Measurements from ENCODE around the gene BTBD9. TPM values are rescaled to one million over a fixed set of nuclear protein-coding genes. Genes with fewer than 3 reads are reported as not detected.

Gene BTBD9
- total RNA-seq, 4 donors from 2014 or later, result 15.4 to 50.0 (median 21.9) TPM

DNA sequence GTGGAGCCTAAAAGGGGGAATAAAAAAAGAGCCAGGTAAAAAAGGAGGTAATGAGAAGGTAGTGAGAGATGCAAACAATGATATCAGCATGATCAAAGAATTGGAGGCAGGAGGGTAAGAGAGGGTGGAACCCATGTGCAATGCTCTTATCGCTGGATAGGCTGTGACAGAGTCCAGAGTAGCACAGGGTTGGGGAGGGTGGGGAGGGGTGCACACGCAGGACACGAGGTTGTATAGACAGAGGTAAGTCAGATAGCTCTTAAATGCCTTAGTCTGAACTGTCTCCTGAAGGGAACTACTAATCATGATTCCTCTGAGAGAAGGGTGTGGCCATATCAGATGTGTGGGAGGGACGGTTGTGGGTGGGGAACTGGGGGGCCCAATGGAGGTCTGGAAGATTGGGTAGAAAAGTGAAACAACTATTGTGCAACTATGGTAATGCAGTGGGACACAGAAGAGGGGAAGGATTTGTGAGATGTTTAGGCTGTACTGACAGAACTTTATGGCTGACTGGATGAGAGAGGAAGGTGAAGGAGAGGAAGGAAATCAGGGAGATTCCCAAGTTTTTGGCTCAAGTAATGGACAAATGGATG is 354.8 kb downstream of the BTBD9 start:
- H3K36me3 ChIP-seq, result no peaks in the 10 kb centered on the region
- 83% methylated on average over 4 of the region's 4 CpGs for WGBS
- H3K4me3 ChIP-seq, result no peak overlapping the region
- no peaks in the 10 kb centered on the region for H3K9me3 ChIP-seq
- DNase-seq (ENCODE audit: low spot score in 2 of 2), result no peak
- H3K27ac ChIP-seq, result no peak overlapping the region
- no peaks in the 10 kb centered on the region for H3K4me1 ChIP-seq
- H3K27me3 ChIP-seq, result no peaks in the 10 kb centered on the region
- TF ChIP-seq, protein P1, sequence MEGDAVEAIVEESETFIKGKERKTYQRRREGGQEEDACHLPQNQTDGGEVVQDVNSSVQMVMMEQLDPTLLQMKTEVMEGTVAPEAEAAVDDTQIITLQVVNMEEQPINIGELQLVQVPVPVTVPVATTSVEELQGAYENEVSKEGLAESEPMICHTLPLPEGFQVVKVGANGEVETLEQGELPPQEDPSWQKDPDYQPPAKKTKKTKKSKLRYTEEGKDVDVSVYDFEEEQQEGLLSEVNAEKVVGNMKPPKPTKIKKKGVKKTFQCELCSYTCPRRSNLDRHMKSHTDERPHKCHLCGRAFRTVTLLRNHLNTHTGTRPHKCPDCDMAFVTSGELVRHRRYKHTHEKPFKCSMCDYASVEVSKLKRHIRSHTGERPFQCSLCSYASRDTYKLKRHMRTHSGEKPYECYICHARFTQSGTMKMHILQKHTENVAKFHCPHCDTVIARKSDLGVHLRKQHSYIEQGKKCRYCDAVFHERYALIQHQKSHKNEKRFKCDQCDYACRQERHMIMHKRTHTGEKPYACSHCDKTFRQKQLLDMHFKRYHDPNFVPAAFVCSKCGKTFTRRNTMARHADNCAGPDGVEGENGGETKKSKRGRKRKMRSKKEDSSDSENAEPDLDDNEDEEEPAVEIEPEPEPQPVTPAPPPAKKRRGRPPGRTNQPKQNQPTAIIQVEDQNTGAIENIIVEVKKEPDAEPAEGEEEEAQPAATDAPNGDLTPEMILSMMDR (IDR thresholded peaks at IDR 0.05), result no peak
- TF ChIP-seq EP300 (IDR thresholded peaks at IDR 0.05) (no peak), POLR2AphosphoS5 (IDR thresholded peaks at IDR 0.05) (no peak)

DNA sequence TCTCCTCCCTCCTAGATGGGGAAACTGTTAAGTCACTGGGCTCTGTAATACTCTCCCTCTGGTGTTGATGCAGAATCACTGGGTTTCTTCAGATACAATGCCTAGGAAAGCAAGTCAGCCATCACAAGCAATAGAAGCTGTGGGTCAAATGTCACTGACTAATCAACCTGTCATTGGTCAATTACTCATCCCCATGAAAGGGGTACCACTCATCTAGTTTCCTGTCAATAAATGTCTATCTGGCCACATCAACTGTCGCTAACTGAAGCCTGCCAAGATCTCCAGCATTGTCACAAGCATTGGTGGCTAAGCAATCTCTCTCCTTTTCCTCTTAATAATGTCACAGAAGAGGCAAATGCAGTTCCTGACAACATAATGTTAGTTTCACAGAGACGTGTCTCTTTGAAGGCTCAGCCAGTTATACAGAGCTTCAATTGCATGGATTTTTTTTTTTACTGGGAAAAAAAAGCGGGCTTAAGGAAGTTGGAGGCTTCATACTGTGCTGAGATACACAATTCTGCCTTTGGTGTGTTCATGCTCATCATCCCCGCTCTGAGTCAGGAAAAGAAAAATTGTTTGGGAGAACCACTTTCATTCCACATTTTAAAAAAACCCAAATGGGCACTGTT is 355.9 kb downstream of the BTBD9 start:
- H3K27me3 ChIP-seq, result no peaks in the 10 kb centered on the region
- WGBS, result 83% methylated on average over 4 of the region's 4 CpGs
- no peak overlapping the region for H3K4me3 ChIP-seq
- no peaks in the 10 kb centered on the region for H3K36me3 ChIP-seq
- no peaks in the 10 kb centered on the region for H3K4me1 ChIP-seq
- no peaks in the 10 kb centered on the region for H3K9me3 ChIP-seq
- TF ChIP-seq POLR2A (IDR thresholded peaks at IDR 0.05) (no peak), POLR2AphosphoS5 (IDR thresholded peaks at IDR 0.05) (no peak), EP300 (IDR thresholded peaks at IDR 0.05) (no peak)
- TF ChIP-seq, protein P1 (IDR thresholded peaks at IDR 0.05), result no peak
- DNase-seq (ENCODE audit: low spot score in 2 of 2), result no peak
- no peak overlapping the region for H3K27ac ChIP-seq

DNA sequence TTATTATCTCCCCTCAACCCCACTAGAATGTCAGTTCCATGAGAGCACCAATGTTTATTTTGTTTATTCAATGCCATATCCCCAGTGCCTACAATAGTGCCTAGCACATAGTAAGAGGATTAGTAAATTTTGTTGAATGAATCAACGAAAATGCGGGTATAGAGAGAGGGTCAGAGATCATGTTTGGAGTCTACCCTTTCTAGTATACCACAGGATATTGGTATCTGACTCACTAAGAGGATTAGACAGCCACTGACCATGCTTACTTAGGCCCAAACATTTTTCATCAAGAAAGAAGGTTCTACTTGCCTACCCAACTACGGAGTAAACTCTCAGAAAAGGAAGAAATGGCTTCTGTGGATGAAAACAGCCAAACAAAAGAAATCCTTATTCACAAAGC is 356.8 kb downstream of the BTBD9 start:
- TF ChIP-seq, protein P1 (IDR thresholded peaks at IDR 0.05), result no peak
- TF ChIP-seq POLR2A (IDR thresholded peaks at IDR 0.05), result no peak
- TF ChIP-seq POLR2AphosphoS5 (IDR thresholded peaks at IDR 0.05), result no peak
- no peak for TF ChIP-seq EP300 (IDR thresholded peaks at IDR 0.05)
- no peaks in the 10 kb centered on the region for H3K4me1 ChIP-seq
- no peaks in the 10 kb centered on the region for H3K9me3 ChIP-seq
- no peak overlapping the region for H3K27ac ChIP-seq
- no peaks in the 10 kb centered on the region for H3K36me3 ChIP-seq
- no peak for DNase-seq (ENCODE audit: low spot score in 2 of 2)
- no peak overlapping the region for H3K4me3 ChIP-seq
- WGBS, result 99% methylated on average over 3 of the region's 3 CpGs
- H3K27me3 ChIP-seq, result no peaks in the 10 kb centered on the region

DNA sequence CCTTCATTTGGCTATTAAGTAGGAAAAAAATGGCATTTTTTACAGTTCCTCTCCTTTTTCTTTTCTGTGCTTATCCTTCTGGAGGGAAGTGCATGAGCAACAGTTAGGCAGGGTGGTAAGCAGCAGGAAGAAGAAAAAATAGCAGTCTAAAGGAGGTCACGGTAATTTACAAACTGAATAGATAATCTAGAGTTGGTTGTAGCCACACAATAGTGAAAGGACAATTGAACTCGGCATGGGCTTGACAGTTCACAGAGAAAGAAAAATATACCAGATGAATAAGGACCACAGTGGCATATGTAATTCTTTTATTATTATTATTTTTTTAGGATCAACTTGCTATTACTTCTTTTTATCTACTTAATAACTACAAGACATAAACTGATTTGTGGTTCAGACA is 358.6 kb downstream of the BTBD9 start:
- no peaks in the 10 kb centered on the region for H3K27me3 ChIP-seq
- no peak overlapping the region for H3K4me3 ChIP-seq
- no peaks in the 10 kb centered on the region for H3K36me3 ChIP-seq
- H3K9me3 ChIP-seq, result no peaks in the 10 kb centered on the region
- DNase-seq (ENCODE audit: low spot score in 2 of 2), result no peak
- H3K27ac ChIP-seq, result no peak overlapping the region
- 43% methylated on average over 2 of the region's 2 CpGs for WGBS
- TF ChIP-seq POLR2AphosphoS5 (IDR thresholded peaks at IDR 0.05), result no peak
- no peak for TF ChIP-seq EP300 (IDR thresholded peaks at IDR 0.05)
- TF ChIP-seq, protein P1 (IDR thresholded peaks at IDR 0.05), result no peak
- no peak for TF ChIP-seq POLR2A (IDR thresholded peaks at IDR 0.05)
- no peaks in the 10 kb centered on the region for H3K4me1 ChIP-seq

DNA sequence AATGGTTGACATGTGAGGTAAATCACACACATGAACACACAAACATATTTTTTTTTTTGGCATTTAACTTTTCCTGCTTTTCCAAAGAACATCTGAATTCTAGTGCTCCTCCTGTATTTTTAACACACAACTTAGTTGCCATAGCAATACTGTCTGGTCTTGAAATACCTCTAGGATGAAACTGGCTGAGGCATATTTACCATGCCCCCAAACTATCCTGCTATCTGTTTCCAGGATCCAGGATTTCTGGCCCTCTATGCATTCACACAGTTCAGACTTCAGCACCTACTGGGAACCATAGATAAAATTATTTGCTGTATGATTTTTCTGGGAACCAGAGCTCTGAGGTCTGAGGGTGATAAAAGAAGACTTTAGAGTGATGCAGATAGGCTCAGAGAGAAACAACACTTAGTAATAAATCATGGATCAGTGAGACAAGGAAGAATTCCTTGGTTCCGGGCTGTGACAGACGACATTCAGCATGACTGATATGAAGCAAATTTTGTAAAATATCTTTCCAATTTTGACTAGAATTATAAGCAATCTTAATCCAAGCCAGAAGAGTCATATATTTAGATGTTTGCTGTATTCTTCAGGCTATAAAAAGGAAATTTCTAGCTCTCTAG is 359.7 kb downstream of the BTBD9 start:
- DNase-seq (ENCODE audit: low spot score in 2 of 2), result no peak
- TF ChIP-seq POLR2AphosphoS5 (IDR thresholded peaks at IDR 0.05) (no peak), EP300 (IDR thresholded peaks at IDR 0.05) (no peak), POLR2A (IDR thresholded peaks at IDR 0.05) (no peak)
- TF ChIP-seq, protein P1 (IDR thresholded peaks at IDR 0.05), result no peak
- no peaks in the 10 kb centered on the region for H3K9me3 ChIP-seq
- H3K27ac ChIP-seq, result no peak overlapping the region
- no peak overlapping the region for H3K4me3 ChIP-seq
- H3K27me3 ChIP-seq, result no peaks in the 10 kb centered on the region
- no peaks in the 10 kb centered on the region for H3K4me1 ChIP-seq
- no peaks in the 10 kb centered on the region for H3K36me3 ChIP-seq
- WGBS, result 69% methylated on average over 2 of the region's 2 CpGs
